GM21576 (cell line): ENCODE results near the gene PRRT1.

ENCODE experiments used
- ATAC-seq: cut with Tn5 transposase; IDR thresholded peaks from one replicate; pipeline ENCODE4 v1.9.1; 2021; ENCODE audit warnings: mild to moderate bottlenecking, moderate library complexity; ENCODE audit not compliant: unreplicated experiment

The PRRT1 gene

GRCh38 chr6:32127717-32128592 lies 23.8 kb downstream of the PRRT1 start, which contains the start of gene ATF6B:
Gene ATF6B, minus strand, starts transcription at chr6:32128246. Its CDS starts 39 bp downstream, at chr6:32128207.
- peak; percentile 86 for ATAC-seq

DNA sequence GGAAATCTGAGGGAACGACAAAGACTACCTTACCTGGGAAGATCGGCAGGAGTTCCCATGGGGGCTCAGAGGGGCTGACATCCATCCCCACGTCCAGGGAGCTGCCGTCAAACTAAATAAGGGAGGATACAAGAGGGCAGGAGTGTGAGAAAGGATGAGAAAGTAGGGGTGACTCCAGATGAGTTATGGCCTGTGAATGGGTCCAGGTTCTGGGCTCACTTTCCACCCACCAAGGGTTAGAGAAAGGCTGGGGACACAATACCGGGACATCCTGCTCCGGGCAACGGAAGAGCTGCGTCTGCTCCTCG lies 24.4 kb downstream of the PRRT1 start:
- no peak for ATAC-seq

DNA sequence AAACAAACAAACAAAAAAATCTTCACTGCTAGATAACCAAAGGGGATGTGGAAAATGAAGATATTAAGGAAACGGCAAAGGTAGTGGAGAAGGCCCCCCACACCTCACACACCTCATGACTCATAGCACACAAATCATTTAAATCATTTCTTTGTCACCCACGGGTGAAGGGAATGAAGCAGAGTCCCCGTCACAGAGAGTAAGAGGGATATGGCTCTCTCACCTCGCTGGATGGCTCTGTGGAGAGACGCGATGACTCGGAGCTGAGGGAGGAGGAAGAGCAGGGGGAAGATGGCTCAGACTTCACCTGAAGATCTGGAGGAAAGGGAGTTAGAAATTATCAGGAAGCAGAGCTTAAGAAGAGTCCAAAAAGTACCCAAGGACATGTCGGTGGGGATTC lies 24.9 kb downstream of the PRRT1 start:
- no peak for ATAC-seq

DNA sequence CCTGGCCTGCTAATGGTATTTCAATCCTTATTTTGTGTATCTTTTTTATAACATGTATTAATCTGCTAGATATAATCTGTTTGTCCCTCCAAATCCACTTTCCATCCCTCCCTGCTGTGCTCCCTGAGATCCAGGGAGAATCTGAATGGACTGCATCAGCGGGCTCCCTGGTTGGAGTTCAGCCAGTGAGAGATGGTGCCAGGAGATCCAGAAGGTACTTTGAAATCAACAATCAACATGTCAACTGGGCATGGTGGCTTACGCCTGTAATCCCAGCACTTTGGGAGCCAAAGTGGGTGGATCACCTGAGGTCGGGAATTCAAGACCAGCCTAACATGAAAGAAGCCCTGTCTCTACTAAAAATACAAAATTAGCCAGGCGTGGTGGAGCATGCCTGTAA lies 28.1 kb downstream of the PRRT1 start:
- no peak for ATAC-seq

DNA sequence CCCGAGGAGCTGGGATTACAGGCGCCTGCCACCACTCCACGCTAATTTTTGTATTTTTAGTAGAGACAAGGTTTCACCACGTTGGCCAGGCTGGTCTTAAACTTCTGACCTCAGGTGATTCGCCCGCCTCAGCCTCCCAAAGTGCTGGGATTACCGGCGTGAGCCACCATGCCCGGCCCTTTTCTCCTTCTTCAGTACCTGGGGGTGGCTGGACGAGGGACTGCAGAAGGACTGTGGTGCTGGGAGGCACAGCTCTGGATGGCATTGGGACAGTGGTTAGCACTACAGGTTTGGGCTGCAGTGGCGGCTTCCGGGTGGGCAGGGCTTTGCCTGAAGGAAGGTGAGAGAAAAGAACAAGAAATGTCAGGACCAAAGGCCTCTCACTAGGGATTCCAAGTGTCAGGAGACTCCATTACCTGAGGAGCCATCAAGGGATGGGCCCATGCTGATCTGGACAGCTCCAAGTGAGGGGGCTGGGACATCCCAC lies 31.1 kb downstream of the PRRT1 start:
- no peak for ATAC-seq

DNA sequence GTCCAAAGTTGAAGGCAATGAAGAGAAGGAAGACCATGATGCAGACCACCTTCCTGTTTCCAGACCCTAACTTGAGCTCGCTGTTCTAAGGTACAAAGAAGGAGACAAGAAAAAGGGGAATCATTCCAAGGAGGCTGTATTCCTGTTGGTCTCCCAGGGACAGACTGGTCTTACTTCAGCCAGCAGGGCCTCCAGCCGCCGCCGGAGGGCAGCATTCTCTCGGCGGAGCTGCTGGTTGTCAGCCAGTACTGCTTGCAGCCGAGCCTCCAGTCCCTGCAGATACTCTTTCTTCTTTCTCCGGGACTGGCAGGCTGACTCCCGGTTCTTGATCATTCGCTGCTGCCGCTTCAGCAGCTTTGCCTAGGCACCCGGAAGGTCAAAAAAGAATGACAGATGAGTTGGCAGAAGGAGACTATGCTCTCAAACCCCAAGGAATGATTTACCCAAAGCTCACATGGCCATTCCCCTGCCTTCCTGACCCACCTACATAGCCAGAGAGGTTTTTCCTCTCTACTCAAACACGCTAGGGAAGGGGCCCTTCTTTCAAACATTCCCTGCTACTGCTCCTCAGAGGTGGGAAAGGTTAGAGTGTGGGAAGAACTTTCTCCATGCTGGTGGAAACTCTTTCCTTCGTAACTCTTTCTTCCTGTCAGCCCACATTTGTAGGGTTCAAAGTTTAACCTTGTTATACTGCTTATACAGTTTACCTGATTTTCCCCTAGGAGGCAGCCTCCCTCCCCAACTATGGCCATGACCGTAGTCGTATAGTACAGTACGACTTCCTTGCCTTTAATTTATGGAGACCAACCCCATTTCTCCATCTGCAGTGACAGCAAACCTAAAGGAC lies 32.7 kb downstream of the PRRT1 start:
- ATAC-seq = no peak

DNA sequence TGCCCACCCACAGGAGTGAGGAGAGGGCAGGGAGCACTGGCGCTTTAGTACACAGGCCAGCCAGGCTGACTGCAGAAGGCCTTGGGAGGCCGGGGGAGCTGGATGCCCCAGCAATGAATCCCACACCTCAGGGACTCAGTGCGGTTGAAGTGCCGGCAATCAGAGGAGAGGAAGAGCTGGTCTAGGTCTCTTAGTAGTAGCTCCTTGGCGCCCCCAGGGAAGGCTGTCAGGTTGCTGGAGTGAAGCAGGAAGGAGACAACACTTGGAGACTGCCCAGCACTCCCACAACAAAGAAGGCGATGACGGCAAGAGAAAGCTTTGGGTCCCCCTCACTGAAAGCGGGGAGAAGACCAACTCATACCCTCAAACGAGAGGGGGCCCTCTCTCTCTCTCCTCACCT lies 34.3 kb downstream of the PRRT1 start:
- ATAC-seq = no peak

DNA sequence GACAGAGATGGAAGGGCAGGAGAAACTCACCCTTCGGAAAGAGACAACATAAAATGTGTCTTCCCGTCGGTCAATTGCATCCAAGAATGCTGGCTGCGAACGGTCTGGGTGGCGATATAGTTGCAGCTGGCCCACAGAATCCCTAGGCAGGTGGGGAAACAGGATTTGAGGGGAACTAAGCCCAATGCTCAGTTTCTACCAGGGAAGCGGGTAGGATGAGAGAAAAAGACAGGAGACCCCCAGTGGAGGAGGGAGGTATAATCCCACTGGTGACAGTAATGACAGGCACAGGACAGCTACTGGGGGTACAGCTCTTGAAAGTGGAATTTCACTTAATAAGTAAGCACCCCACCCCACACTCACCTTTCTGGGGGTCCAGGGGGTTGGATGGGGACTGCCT lies 35.1 kb downstream of the PRRT1 start:
- ATAC-seq = no peak

- no peak for ATAC-seq
Measured at GRCh38 chr6:32115623-32116022, 36.1 kb downstream of the PRRT1 start.

- no peak for ATAC-seq
Measured at GRCh38 chr6:32114796-32115195, 36.9 kb downstream of the PRRT1 start.

DNA sequence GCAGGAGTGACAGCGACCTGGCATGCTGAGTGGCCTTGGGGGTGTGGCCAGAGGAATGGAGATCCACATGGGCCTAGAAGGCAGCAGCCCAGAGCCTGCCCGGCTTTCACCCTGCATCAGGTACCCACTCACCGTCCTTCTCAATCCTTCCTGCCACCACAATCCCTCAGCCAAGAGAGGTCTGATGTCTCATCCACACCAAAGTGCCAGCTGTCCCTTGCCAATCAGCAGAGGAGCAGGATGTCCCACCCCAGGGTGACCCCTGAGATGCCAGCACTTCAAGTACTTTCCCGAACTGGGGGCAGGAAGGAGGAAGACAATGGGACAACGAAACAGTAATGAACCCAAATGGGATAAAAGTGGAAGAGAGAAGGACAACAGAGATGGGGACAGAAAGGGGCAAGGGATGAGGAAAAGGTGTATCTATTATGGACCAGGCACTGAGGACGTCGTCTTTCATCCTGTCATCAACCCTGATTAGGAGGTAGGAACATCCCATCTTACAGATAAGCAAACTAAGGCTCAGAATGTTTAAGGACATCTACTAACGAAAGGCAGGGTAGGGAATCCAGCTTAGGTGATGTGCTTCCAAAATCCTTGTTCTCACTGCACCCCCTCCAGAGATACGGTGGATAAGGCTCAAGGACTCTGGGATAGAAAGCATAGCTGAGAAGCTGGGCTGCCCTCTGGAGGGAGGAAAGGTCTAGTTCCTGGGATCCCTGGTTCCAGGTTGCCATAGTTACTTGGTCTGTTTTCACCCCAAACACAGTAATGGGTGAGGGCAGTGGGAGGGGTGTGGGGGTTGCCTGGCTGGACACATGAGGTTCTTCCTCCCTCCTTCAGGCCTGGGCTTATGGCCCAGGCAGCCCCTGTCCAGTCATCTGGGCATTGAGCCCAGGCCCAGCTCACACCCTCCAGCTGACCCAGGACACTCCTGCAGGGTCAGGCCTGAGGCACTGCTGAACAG lies 38.1 kb downstream of the PRRT1 start:
- no peak for ATAC-seq

GRCh38 chr6:32112431-32112980 lies 39.2 kb downstream of the PRRT1 start:
- no peak for ATAC-seq

GRCh38 chr6:32111424-32112066 lies 40.2 kb downstream of the PRRT1 start:
- no peak for ATAC-seq

- ATAC-seq = no peak
Measured at GRCh38 chr6:32110632-32111031, 41.1 kb downstream of the PRRT1 start.

DNA sequence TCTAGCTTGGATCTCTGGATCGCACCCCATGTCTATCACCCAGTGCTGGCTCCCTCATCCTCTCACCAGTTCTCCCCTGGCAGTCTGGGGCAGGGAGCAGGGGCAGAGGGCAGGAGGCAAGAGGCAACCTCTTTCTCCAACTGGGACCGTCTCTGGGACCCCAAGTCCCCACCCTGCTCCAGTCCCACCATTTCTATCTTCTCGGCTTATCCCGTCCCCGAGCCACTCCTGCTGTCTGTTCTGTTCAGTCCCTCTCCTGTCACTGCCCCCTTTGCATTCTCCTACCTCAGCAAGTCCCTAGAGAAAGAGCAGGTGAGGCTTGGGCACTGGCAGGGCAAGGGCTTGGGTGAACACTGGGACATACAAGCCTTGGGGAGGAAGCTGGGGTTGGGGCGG lies 42.0 kb downstream of the PRRT1 start:
- ATAC-seq = no peak

DNA sequence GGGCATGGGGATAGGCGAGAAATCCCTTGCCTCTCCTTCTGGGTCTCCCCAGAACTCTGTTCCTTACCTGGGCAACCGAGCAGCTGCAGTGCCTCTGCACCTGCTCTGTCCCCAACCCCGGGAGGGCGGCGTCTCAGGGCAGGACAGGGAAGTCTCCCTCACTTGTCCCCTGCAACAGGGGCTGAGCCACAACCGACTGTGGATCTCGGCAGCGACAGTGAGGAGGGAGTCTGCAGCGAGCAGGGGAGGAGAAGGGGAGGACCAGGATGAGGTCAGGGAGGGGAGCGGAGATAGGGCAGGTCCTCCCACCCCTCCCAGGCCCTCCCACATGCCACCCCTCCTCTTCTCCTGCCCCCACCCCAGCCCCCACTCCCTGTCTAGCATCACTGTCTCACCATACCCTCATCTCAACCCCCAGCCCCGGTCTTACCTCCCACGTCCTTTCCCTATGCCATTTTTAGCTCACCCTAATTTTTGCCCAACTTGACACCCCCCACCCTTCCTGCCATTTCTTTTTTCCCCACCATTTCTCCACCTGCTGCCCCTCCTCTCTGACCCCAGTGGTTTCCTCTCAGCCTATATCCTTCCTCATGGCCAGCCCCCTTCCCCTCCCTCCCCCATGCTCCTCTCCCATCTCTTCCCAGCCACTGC lies 42.5 kb downstream of the PRRT1 start, which contains the start of gene TNXB:
Gene TNXB, minus strand, starts transcription at position 225 of the 651 bp plus-strand sequence. CDS start 11,140 bp downstream, outside the sequence.
- no peak for ATAC-seq

DNA sequence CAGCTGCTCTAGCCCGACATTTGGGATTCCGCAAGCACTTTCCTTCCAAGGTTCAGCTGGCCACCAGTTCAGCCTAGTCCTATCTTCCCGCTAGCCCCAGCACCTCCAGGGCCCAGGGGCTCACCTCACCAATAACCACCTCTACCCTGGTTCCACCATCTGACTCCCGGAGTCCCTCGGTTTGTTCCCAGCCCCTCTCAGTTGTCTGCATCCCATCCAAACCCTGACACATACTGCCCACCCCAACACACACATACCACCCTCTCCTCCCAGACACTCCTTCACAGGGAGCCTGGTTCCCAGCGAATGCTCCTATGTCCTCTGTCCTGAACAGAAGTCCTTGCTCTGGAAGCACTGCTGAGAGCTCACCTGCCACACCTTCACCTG lies 43.0 kb downstream of the PRRT1 start:
- no peak for ATAC-seq

- no peak for ATAC-seq
Measured at GRCh38 chr6:32108094-32108627, 43.6 kb downstream of the PRRT1 start.

DNA sequence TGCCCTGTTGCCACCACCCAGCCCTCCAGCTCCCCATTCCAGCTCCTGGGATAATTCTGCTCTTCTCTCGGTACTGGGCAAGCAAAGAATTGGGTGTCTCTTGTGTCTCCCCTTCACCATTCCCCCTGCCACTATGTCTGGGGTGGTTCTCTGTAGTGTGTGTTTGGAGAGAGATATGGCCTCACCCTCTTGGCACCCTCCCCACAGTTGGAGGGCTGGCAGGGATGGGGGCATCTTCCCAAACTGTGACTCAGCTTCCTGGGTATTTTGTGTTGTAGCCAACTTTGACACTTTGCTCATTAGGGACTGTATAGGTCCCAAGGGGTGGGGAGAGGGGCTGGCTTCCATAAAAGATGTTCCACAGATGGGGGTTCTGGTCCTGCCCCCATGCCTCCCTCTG lies 44.3 kb downstream of the PRRT1 start:
- no peak for ATAC-seq
